Smooth muscle cell of the brain vasculature (primary cell): ENCODE measurements around the gene MXD4.
"Not testable (repeated sequence)": the region's sequence is repeated elsewhere in the genome, so short reads cannot be mapped to it uniquely, and the experiment has no call there.

Experiments used
- DNase-seq: peaks from one replicate; pipeline ENCODE4 v3.0.0-alpha.2; 2012; ENCODE audit warnings: low read depth, low spot score

MXD4 gene

DNA sequence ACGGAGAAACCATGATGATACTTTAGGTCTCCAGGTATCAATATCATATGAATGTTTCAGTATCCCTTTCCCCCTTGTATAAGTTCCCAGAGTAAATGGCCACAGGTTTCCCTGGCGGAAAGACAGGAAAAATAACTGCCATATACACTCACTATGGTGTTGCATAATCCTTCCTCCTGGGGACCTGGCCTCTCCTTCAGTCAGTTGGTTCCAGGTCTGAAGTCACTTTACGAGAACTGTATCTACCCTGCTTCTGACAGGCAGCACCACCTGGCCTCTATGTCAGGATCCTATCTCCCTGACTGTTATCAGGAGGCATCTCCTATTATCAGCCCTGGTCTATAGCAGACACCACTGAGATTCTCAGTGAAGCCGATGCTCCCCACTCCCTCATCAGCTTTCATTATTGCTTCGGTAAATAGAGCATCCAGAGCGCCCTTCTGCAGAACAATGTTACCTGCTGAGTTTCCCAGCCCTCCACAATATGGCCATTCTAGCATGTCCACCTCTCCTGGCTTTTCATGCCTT, 42.6 kb downstream of the MXD4 start:
- no peak for DNase-seq

- DNase-seq, result no peak
Measured at GRCh38 chr4:2218436-2218835, 43.5 kb downstream of the MXD4 start.

DNA sequence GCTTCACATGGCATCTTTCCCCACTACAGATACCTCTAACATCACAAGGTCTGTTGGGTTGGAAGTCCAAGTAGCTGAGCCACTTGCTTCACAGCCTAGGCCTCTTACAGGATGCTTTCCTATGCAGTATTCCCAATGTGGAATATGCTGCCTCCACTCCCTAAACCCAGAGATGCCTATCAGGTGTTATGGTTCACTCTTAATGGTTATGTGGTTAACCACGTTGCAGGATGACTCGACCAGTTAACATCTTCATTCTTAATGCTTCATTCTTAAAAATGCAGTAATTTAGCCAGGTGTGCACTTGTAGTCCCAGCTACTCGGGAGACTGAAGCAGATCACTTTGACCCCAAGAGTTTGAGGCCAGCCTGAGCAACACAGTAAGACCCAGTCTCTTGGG, 44.2 kb downstream of the MXD4 start:
- no peak for DNase-seq

GRCh38 chr4:2212831-2213230, 49.1 kb downstream of the MXD4 start:
- DNase-seq, result no peak

DNA sequence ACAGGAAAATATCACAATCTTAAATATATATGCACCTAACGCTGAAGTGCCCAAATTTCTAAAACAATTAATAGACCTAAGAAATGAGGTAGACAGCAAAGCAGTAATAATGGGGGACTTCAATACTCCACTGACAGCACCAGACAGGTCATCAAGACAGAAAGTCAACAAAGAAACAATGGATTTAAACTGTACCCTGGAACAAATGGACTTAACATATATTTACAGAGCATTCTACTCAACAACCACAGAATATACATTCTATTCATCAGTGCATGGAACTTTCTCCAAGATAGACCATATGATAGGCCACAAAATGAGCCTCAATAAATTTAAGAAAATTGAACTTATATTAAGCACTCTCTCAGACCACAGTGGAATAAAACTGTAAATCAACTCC, 59.1 kb downstream of the MXD4 start:
- DNase-seq, result not testable (repeated sequence)
